GM21515 (cell line): ENCODE measurements around the gene STOX2.

Experiments used
- ATAC-seq: cut with Tn5 transposase; IDR thresholded peaks from one replicate; pipeline ENCODE4 v1.9.1; 2021; ENCODE audit not compliant: unreplicated experiment

The STOX2 gene

GRCh38 chr4:184066584-184067300 lies 161.6 kb downstream of the STOX2 start:
- no peak for ATAC-seq

GRCh38 chr4:184067931-184068554 lies 162.9 kb downstream of the STOX2 start:
- no peak for ATAC-seq
